Activated CD8-positive, alpha-beta memory T cell treated with anti-CD3 and anti-CD28 coated beads, Interleukin-2, amount 10 ng/mL, durations not matched to agents 7 days and 5 days (primary cell): Measurements from ENCODE around the gene FAM210B. TPM values are rescaled to one million over a fixed set of nuclear protein-coding genes. Genes with fewer than 3 reads are reported as not detected.
"Not testable (repeated sequence)": the region's sequence is repeated elsewhere in the genome, so short reads cannot be mapped to it uniquely, and the experiment has no call there.

Experiments used
- ATAC-seq: fragments of 150-1000 bp; cut with Tn5 transposase; one replicate; pipeline ENCODE4 v1.10.0; 2021; ENCODE audit warnings: moderate library complexity
- CTCF ChIA-PET: fragments of 350-600 bp; sonication (Branson Sonifier 250); formaldehyde crosslinking; loops from one replicate; lab custom pipeline; 2021; ENCODE audit warnings: antibody characterized with exemption; lab: Charles Lee
- DNase-seq: peaks from one replicate; pipeline ENCODE4 v3.0.0-alpha.2; 2020
- H3K27ac Mint-ChIP-seq: one replicate; pipeline ENCODE4 v1.8.0; 2021; ENCODE audit warnings: mild to moderate bottlenecking, mixed read lengths
- H3K27me3 Mint-ChIP-seq: one replicate; pipeline ENCODE4 v1.8.0; 2021; ENCODE audit warnings: mixed read lengths
- H3K36me3 Mint-ChIP-seq: one replicate; pipeline ENCODE4 v1.8.0; 2021; ENCODE audit warnings: mild to moderate bottlenecking, mixed read lengths
- H3K4me1 Mint-ChIP-seq: one replicate; pipeline ENCODE4 v1.8.0; 2021; ENCODE audit warnings: mixed read lengths
- H3K4me3 Mint-ChIP-seq: one replicate; pipeline ENCODE4 v1.8.0; 2021; ENCODE audit warnings: mild to moderate bottlenecking, moderate library complexity, mixed read lengths
- H3K9me3 Mint-ChIP-seq: one replicate; pipeline ENCODE4 v1.8.0; 2022; ENCODE audit warnings: low read depth, mixed read lengths
- total RNA-seq, 2 experiments: library from RNA; stranded (reverse); gene quantifications; one replicate each; pipeline ENCODE4 v1.2.3, GENCODE V29; 2021

Gene FAM210B
- total RNA-seq, 2 experiments from 2014 or later, result 2.4 to 3.5 TPM

GRCh38 chr20:56409956-56410355 lies 51.2 kb downstream of the FAM210B start:
- no peak for DNase-seq
- Mint-ChIP-seq H3K27ac (no peak overlapping the region), H3K4me1 (peaks cover 50% of the 10 kb centered on the region), H3K36me3 (peaks cover 71% of the 10 kb centered on the region), H3K27me3 (no peaks in the 10 kb centered on the region), H3K4me3 (no peak overlapping the region), H3K9me3 (no peaks in the 10 kb centered on the region)
- no peak for ATAC-seq
- CTCF ChIA-PET, result interaction anchor here (1.5 to 3.0 kb wide), 3 partner anchors 49 to 106 kb away, joined by 4 to 7 read pairs (median 4); no protein-coding TSS in a partner anchor

- H3K27ac Mint-ChIP-seq, result peak overlapping the region; percentile 95
- ATAC-seq, H3K27me3 Mint-ChIP-seq, DNase-seq, H3K9me3 Mint-ChIP-seq: not testable (repeated sequence)
- peak overlapping the region; percentile 81 for H3K4me3 Mint-ChIP-seq
- CTCF ChIA-PET, result interaction anchor here (0.9 to 3.0 kb wide), 10 partner anchors 11 to 139 kb away, joined by 3 to 18 read pairs (median 4); partner anchors contain the start of genes AURKA, CSTF1 and RTF2
- H3K36me3 Mint-ChIP-seq, result peaks cover 60% of the 10 kb centered on the region
- H3K4me1 Mint-ChIP-seq, result peaks cover 49% of the 10 kb centered on the region
Observed at GRCh38 chr20:56411287-56411686, 52.5 kb downstream of the FAM210B start.

GRCh38 chr20:56411759-56412472 lies 53.1 kb downstream of the FAM210B start, which contains the start of gene CASS4:
Gene CASS4, plus strand, starts transcription at chr20:56412260. Its CDS starts 199 bp downstream, at chr20:56412459.
- H3K27me3 Mint-ChIP-seq, result no peaks in the 10 kb centered on the region
- DNase-seq (peak; percentile 65), ATAC-seq (peak; percentile 68)
- H3K27ac Mint-ChIP-seq, result peak within 1 kb of the TSS; percentile 95
- peaks cover 57% of the 10 kb centered on the region for H3K36me3 Mint-ChIP-seq
- peaks cover 55% of the 10 kb centered on the region for H3K4me1 Mint-ChIP-seq
- H3K4me3 Mint-ChIP-seq, result peak within 1 kb of the TSS; percentile 81
- CTCF ChIA-PET, result interaction anchor here (0.9 to 3.0 kb wide), 10 partner anchors 11 to 139 kb away, joined by 3 to 18 read pairs (median 6); partner anchors contain the start of genes AURKA, CSTF1 and RTF2
- H3K9me3 Mint-ChIP-seq, result no peaks in the 10 kb centered on the region

GRCh38 chr20:56412473-56412790 lies 53.7 kb downstream of the FAM210B start:
- CTCF ChIA-PET, result interaction anchor here (0.9 to 3.0 kb wide), 12 partner anchors 11 to 138 kb away, joined by 3 to 18 read pairs (median 4); partner anchors contain the start of genes AURKA, CSTF1 and RTF2
- peak overlapping the region; percentile 95 for H3K27ac Mint-ChIP-seq
- H3K9me3 Mint-ChIP-seq, result no peaks in the 10 kb centered on the region
- DNase-seq (no peak), ATAC-seq (no peak)
- peaks cover 57% of the 10 kb centered on the region for H3K36me3 Mint-ChIP-seq
- peaks cover 60% of the 10 kb centered on the region for H3K4me1 Mint-ChIP-seq
- H3K27me3 Mint-ChIP-seq, result no peaks in the 10 kb centered on the region
- H3K4me3 Mint-ChIP-seq, result peak overlapping the region; percentile 81

- Mint-ChIP-seq H3K9me3 (no peaks in the 10 kb centered on the region), H3K36me3 (peaks cover 58% of the 10 kb centered on the region), H3K4me1 (peaks cover 64% of the 10 kb centered on the region), H3K4me3 (peak overlapping the region; percentile 81), H3K27me3 (no peaks in the 10 kb centered on the region), H3K27ac (peak overlapping the region; percentile 95)
- DNase-seq, result no peak
- CTCF ChIA-PET, result interaction anchor here (0.6 to 2.9 kb wide), 9 partner anchors 10 to 1068 kb away, joined by 3 to 18 read pairs (median 4); partner anchors contain the start of genes AURKA and CSTF1
- no peak for ATAC-seq
Observed at GRCh38 chr20:56412949-56413348, 54.2 kb downstream of the FAM210B start.

- H3K27me3 Mint-ChIP-seq, result no peaks in the 10 kb centered on the region
- DNase-seq (peak; percentile 74), ATAC-seq (peak; percentile 63)
- peaks cover 57% of the 10 kb centered on the region for H3K36me3 Mint-ChIP-seq
- peaks cover 77% of the 10 kb centered on the region for H3K4me1 Mint-ChIP-seq
- peak overlapping the region; percentile 84 for H3K27ac Mint-ChIP-seq
- H3K9me3 Mint-ChIP-seq, result no peaks in the 10 kb centered on the region
- CTCF ChIA-PET, result interaction anchor here (0.9 to 1.2 kb wide), 4 partner anchors 9 to 135 kb away, joined by 3 to 4 read pairs (median 3); no protein-coding TSS in a partner anchor
- H3K4me3 Mint-ChIP-seq, result peak overlapping the region; percentile 56
Observed at GRCh38 chr20:56414842-56415765, 56.3 kb downstream of the FAM210B start.

- H3K36me3 Mint-ChIP-seq, result peaks cover 57% of the 10 kb centered on the region
- ATAC-seq (no peak), DNase-seq (no peak)
- H3K4me1 Mint-ChIP-seq, result peaks cover 81% of the 10 kb centered on the region
- peak overlapping the region; percentile 90 for H3K27ac Mint-ChIP-seq
- no peaks in the 10 kb centered on the region for H3K27me3 Mint-ChIP-seq
- no peaks in the 10 kb centered on the region for H3K9me3 Mint-ChIP-seq
- H3K4me3 Mint-ChIP-seq, result no peak overlapping the region
- CTCF ChIA-PET, result interaction anchor here (0.7 to 3.1 kb wide), 5 partner anchors 17 to 49 kb away, joined by 3 to 7 read pairs (median 3); partner anchors contain the start of genes AURKA and CSTF1
Observed at GRCh38 chr20:56417402-56417801, 58.6 kb downstream of the FAM210B start.

- DNase-seq, result no peak
- peaks cover 52% of the 10 kb centered on the region for H3K36me3 Mint-ChIP-seq
Observed at GRCh38 chr20:56417911-56418310, 59.1 kb downstream of the FAM210B start.

More at GRCh38 chr20:56417911-56418310, 59.1 kb downstream of the FAM210B start:
- peak overlapping the region; percentile 90 for H3K27ac Mint-ChIP-seq
- ATAC-seq, result no peak
- H3K4me1 Mint-ChIP-seq, result peaks cover 81% of the 10 kb centered on the region
- H3K4me3 Mint-ChIP-seq, result peak overlapping the region; percentile 52
- H3K27me3 Mint-ChIP-seq, result no peaks in the 10 kb centered on the region
- H3K9me3 Mint-ChIP-seq, result no peaks in the 10 kb centered on the region
- CTCF ChIA-PET, result interaction anchor here (0.7 to 3.1 kb wide), 5 partner anchors 16 to 48 kb away, joined by 3 to 7 read pairs (median 3); partner anchors contain the start of genes AURKA and CSTF1

Other genes starting within 250 kb of the FAM210B start
- not detected for gene MC3R, start 110.2 kb upstream of the FAM210B start, total RNA-seq
- 100 to 1,000 TPM; 107 to 123 TPM for gene AURKA, start 33.2 kb downstream of the FAM210B start, total RNA-seq
- 10 to 100 TPM; 60.0 to 82.4 TPM for gene CSTF1, start 33.7 kb downstream of the FAM210B start, total RNA-seq
- 10 to 100 TPM; 10.9 to 21.8 TPM for gene CASS4, start 53.3 kb downstream of the FAM210B start, total RNA-seq
- gene RTF2, start 109.7 kb downstream of the FAM210B start, total RNA-seq, result 100 to 1,000 TPM; 112 to 127 TPM
- gene FAM209A, start 165.8 kb downstream of the FAM210B start, total RNA-seq, result 1 to 10 TPM; 1.4 to 1.7 TPM
- gene FAM209B, start 174.3 kb downstream of the FAM210B start, total RNA-seq, result 1 to 10 TPM; 1.3 to 1.7 TPM